Left lung (tissue), 14 donors: Measurements from ENCODE around the gene KIR3DL2. TPM values are rescaled to one million over a fixed set of nuclear protein-coding genes. Genes with fewer than 3 reads are reported as not detected.
"Not testable (repeated sequence)": the region's sequence is repeated elsewhere in the genome, so short reads cannot be mapped to it uniquely, and the experiment has no call there.

Source experiments
- ATAC-seq: fragments of 200-7000 bp; cut with Tn5 transposase; one replicate; pipeline ENCODE4 v1.9.1; 2020; ENCODE audit warnings: moderate library complexity
- DNase-seq, 4 donors: peaks; one replicate each; pipeline ENCODE4 v3.0.0-alpha.2; 2013 to 2020
- H3K27ac ChIP-seq, 2 donors: fragments of 200-600 bp; sonication (generic) in 1 of 2; one replicate each; pipeline versions ENCODE4 v1.5.0 to v1.8.0; 2020 to 2021
- H3K27me3 ChIP-seq, 2 donors: fragments of 200-600 bp; sonication (generic) in 1 of 2; one replicate each; pipeline versions ENCODE4 v1.5.0 to v1.8.0; 2020 to 2021
- H3K36me3 ChIP-seq, 2 donors: fragments of 200-600 bp; sonication (generic) in 1 of 2; one replicate each; pipeline versions ENCODE4 v1.5.0 to v1.8.0; 2020 to 2021
- H3K4me1 ChIP-seq, 2 donors: fragments of 200-600 bp; one replicate each; pipeline ENCODE4 v1.8.0; 2021
- H3K4me3 ChIP-seq, 2 donors: fragments of 200-600 bp; sonication (generic) in 1 of 2; one replicate each; pipeline versions ENCODE4 v1.5.0 to v1.8.0; 2020 to 2021; ENCODE audit warnings: mild to moderate bottlenecking in 1 of 2
- H3K9me3 ChIP-seq, 2 donors: fragments of 200-600 bp; sonication (generic) in 1 of 2; one replicate each; pipeline versions ENCODE4 v1.5.0 to v1.8.0; 2020 to 2021
- intact Hi-C, 2 donors: fragments of 100-400 bp; cut with DNase I; formaldehyde crosslinking; loops; one replicate each; pipeline versions ENCODE4 v1.11.2 to v1.14.2; 2022
- long read RNA-seq, 12 donors: library from polyadenylated mRNA in 2 of 12; unstranded in 2 of 12; transcript quantifications; one replicate each; pipeline ENCODE4 v2.0.0 and lab custom pipeline, GENCODE V29; 2019 to 2026
- polyA plus RNA-seq, 6 donors: library from polyadenylated mRNA; unstranded; fragments of 120-200 nt; gene quantifications; one replicate each; pipeline ENCODE4 v1.2.1, GENCODE V29; 2013; ENCODE audit not compliant: insufficient read length in 6 of 6
- total RNA-seq, 2 donors: library from RNA; stranded (reverse); fragmentation: NEBNext Ultra II Directional; extraction: Animal tissue kit (Norgen Biotek cat#: 25700); gene quantifications; one replicate each; pipeline ENCODE4 v1.2.1, GENCODE V29; 2021
- TF ChIP-seq, protein P1 (sequence below), 2 donors: fragments of 200-600 bp; sonication (generic) in 1 of 2; IDR thresholded peaks; one replicate each; pipeline versions ENCODE4 v1.5.0 to v1.8.0; 2021; ENCODE audit warnings: antibody characterized with exemption in 2 of 2
- donor health status: DM: no; HTN: yes; CAD: no.
- donor health status: DM: no; HTN: no; CAD: no.

The KIR3DL2 gene
- under 1 TPM; 0.20 to 0.42 TPM for total RNA-seq
- under 1 TPM in 1 of 6 donors, not detected in 5; 0.10 TPM for polyA plus RNA-seq
- long read RNA-seq, donor 1, result 0 reads
- long read RNA-seq, donor 2, result 0 reads
- long read RNA-seq, donor 3, result 0 reads
- long read RNA-seq, donor 4, result 0 reads
- long read RNA-seq, donor 5, result 0 reads
- long read RNA-seq, donor 6, result 0 reads
- long read RNA-seq, donor 7, result 0 reads
- long read RNA-seq, donor 8, result 0 reads
- long read RNA-seq, donor 9, result 0 reads
- long read RNA-seq, donor 10, result 0 reads
- long read RNA-seq, donor 11, result 0 reads
- long read RNA-seq, donor 12, result 0 reads

DNA sequence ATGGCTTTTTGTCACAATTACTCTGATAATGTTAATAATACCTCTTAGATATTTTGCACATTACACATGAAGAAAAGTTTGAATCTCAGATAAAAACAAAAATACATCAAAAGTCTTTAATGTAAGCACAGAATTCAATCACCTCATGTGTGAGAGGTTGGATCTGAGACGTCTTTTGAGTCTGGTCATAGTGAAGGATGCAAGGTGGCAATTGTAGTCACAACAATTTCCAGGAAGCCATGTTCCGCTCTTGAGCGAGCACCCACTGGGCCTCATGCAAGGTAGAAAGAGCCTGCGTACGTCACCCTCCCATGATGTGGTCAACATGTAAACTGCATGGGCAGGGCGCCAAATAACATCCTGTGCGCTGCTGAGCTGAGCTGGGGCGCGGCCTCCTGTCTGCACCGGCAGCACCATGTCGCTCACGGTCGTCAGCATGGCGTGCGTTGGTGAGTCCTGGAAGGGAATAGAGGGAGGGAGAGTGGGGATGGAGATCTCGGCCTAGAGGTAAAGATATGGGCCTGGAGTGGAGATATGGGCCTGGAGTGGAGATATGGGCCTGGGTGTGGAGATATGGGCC is at the start of gene KIR3DL2:
Gene KIR3DL2 (plus strand): TSS at position 383 of the 580 bp plus-strand sequence. CDS start 33 bp downstream, at position 416.
- peaks cover 0 to 17% of the 10 kb centered on the region in 2 donors for H3K27me3 ChIP-seq
- ATAC-seq, H3K9me3 ChIP-seq, H3K27ac ChIP-seq, DNase-seq, H3K4me1 ChIP-seq, H3K36me3 ChIP-seq, H3K4me3 ChIP-seq, intact Hi-C loops: not testable (repeated sequence)

DNA sequence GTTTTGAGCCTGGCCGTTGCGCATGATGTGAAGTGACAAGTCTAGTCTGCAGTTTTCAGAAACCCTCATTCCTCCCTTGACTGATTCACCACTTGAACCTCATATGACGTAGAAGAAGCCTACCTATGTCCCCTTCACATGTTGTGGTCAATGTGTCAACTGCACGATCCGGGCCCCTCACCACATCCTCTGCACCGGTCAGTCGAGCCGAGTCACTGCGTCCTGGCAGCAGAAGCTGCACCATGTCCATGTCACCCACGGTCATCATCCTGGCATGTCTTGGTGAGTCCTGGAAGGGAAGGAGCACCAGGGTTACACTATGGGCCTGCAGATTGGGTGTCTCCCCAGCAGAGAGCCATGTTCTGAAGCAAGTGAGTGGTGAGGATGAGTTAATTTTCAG is 46.8 kb upstream of the KIR3DL2 start, which contains the start of gene KIR2DL4:
Gene KIR2DL4 (plus strand): TSS at position 201 of the 400 bp plus-strand sequence. CDS start 42 bp downstream, at position 243.
- intact Hi-C loops, result no loop called here
- H3K9me3 ChIP-seq, result no peaks in the 10 kb centered on the region
- H3K36me3 ChIP-seq, result no peaks in the 10 kb centered on the region
- no peaks in the 10 kb centered on the region for H3K4me1 ChIP-seq
- H3K27ac ChIP-seq, result no peak within 1 kb of the TSS
- no peak within 1 kb of the TSS for H3K4me3 ChIP-seq
- ATAC-seq (no peak), DNase-seq (no peak)
- peaks cover 0 to 46% of the 10 kb centered on the region in 2 donors for H3K27me3 ChIP-seq
- TF ChIP-seq, protein P1, sequence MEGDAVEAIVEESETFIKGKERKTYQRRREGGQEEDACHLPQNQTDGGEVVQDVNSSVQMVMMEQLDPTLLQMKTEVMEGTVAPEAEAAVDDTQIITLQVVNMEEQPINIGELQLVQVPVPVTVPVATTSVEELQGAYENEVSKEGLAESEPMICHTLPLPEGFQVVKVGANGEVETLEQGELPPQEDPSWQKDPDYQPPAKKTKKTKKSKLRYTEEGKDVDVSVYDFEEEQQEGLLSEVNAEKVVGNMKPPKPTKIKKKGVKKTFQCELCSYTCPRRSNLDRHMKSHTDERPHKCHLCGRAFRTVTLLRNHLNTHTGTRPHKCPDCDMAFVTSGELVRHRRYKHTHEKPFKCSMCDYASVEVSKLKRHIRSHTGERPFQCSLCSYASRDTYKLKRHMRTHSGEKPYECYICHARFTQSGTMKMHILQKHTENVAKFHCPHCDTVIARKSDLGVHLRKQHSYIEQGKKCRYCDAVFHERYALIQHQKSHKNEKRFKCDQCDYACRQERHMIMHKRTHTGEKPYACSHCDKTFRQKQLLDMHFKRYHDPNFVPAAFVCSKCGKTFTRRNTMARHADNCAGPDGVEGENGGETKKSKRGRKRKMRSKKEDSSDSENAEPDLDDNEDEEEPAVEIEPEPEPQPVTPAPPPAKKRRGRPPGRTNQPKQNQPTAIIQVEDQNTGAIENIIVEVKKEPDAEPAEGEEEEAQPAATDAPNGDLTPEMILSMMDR (IDR thresholded peaks at IDR 0.05), result no peak

DNA sequence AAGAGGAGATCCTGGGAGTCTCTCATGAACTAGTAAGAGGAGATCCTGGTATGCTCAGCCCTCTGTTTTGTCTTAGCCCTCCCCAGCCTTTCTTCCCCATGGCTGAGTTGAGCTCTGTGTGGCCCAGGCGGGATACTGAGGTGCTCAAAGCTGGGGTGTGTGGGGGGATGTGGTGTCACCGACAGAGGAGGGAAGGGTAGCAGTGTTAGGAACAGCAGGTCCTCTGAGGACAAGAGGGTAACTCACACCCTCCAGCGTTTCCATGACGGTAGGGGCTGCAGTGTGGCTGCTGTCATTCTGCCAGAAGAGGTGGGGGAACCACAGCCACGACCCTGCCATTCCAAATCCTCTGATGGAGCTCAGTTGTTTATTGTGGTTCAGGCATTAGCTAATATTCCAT is 46.1 kb upstream of the KIR3DL2 start:
- TF ChIP-seq, protein P1 (IDR thresholded peaks at IDR 0.05), result no peak
- ATAC-seq (no peak), DNase-seq (no peak)
- Histone ChIP-seq H3K27me3 (peaks cover 0 to 46% of the 10 kb centered on the region in 2 donors), H3K4me1 (no peaks in the 10 kb centered on the region), H3K27ac (no peak overlapping the region), H3K36me3 (no peaks in the 10 kb centered on the region), H3K9me3 (no peaks in the 10 kb centered on the region), H3K4me3 (no peak overlapping the region)
- intact Hi-C loops, result no loop called here

DNA sequence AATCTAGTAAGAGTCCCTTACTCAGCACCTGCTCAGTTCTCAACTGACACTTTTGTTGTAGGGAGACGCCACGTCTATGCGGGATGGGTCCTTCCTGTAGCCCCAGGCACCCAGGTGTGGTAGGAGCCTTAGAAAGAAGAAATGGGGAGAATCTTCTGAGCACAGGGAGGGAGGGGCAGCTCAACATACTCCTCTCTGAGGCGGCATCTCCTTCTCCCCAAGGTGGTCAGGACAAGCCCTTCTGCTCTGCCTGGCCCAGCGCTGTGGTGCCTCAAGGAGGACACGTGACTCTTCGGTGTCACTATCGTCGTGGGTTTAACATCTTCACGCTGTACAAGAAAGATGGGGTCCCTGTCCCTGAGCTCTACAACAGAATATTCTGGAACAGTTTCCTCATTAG is 45.7 kb upstream of the KIR3DL2 start:
- intact Hi-C loops, result no loop called here

DNA sequence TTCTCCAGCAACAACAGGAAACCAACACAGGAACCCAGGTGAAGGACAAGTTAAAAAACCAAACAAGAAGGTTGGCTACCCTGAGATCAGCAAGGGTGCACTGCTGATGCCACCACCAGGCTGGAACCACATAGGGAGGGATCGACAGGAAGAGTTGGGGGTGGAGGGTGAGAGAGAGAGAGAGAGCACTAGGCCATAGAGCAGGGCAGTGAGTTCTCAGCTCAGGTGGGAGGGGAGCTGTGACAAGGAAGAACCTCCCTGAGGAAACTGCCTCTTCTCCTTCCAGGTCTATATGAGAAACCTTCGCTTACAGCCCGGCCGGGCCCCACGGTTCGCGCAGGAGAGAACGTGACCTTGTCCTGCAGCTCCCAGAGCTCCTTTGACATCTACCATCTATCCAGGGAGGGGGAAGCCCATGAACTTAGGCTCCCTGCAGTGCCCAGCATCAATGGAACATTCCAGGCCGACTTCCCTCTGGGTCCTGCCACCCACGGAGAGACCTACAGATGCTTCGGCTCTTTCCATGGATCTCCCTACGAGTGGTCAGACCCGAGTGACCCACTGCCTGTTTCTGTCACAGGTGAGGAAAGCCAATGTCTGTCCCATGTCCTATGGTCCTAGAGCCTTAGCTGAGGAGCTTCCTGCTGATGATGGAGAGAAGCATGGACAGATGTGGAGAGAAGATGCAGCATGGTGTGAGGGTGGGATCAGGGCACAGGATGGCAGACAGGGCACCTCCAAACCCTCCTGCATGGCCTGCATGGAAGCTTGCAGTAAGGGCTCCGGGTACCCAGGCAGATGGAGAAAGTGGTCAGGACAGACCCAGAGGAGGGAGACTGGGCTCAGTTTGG is 44.4 kb upstream of the KIR3DL2 start:
- TF ChIP-seq, protein P1 (IDR thresholded peaks at IDR 0.05), result no peak
- H3K9me3 ChIP-seq, result no peaks in the 10 kb centered on the region
- no peak overlapping the region for H3K4me3 ChIP-seq
- intact Hi-C loops, result no loop called here
- H3K27me3 ChIP-seq, result peaks cover 0 to 59% of the 10 kb centered on the region in 2 donors
- H3K27ac ChIP-seq, result no peak overlapping the region
- DNase-seq (no peak), ATAC-seq (no peak)
- no peaks in the 10 kb centered on the region for H3K4me1 ChIP-seq
- no peaks in the 10 kb centered on the region for H3K36me3 ChIP-seq

More for the DNA sequence above, 45.7 kb upstream of the KIR3DL2 start:
- Histone ChIP-seq H3K27ac (no peak overlapping the region), H3K27me3 (peaks cover 0 to 50% of the 10 kb centered on the region in 2 donors), H3K4me3 (no peak overlapping the region), H3K36me3 (no peaks in the 10 kb centered on the region), H3K4me1 (no peaks in the 10 kb centered on the region), H3K9me3 (no peaks in the 10 kb centered on the region)
- DNase-seq (no peak), ATAC-seq (no peak)
- TF ChIP-seq, protein P1 (IDR thresholded peaks at IDR 0.05), result no peak
